ENCODE data around the gene EGFL7. TPM values are rescaled to one million over a fixed set of nuclear protein-coding genes. Genes with fewer than 3 reads are reported as not detected.

EGFL7 gene
- total RNA-seq, 1 experiment from 2014 or later: 0.81 TPM

DNA sequence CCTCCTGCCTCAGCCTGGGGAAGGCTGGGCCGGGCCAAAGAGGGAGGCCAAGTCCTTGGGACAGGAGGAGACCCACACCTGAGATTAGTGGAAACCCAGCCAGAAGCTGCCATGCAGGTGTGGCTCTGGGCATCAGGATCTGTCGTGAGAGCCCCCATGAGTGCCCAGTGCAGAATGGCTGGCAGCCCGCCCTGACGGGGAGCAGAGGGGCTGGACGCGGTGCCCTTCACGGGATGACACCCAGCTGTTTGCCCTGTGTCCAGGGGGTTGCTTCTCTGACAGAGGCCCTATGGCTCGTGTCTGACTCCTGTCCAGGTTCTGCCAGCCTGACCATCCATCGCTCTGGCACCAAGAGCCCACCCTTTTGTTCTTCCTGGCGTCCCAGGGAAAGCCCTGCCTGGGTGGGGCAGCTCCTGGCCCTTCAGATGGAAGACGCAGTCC is 58.2 kb downstream of the EGFL7 start:
- Histone ChIP-seq H3K27me3 (no peaks in the 10 kb centered on the region; the same call in 1 of the 2 replicates), H3K4me1 (no peaks in the 10 kb centered on the region), H3K9me3 (replicated peaks) (no peaks in the 10 kb centered on the region), H3K4me3 (no peak overlapping the region), H3K27ac (no peak overlapping the region), H3K36me3 (peaks cover 30% of the 10 kb centered on the region)
- DNase-seq: no peak

DNA sequence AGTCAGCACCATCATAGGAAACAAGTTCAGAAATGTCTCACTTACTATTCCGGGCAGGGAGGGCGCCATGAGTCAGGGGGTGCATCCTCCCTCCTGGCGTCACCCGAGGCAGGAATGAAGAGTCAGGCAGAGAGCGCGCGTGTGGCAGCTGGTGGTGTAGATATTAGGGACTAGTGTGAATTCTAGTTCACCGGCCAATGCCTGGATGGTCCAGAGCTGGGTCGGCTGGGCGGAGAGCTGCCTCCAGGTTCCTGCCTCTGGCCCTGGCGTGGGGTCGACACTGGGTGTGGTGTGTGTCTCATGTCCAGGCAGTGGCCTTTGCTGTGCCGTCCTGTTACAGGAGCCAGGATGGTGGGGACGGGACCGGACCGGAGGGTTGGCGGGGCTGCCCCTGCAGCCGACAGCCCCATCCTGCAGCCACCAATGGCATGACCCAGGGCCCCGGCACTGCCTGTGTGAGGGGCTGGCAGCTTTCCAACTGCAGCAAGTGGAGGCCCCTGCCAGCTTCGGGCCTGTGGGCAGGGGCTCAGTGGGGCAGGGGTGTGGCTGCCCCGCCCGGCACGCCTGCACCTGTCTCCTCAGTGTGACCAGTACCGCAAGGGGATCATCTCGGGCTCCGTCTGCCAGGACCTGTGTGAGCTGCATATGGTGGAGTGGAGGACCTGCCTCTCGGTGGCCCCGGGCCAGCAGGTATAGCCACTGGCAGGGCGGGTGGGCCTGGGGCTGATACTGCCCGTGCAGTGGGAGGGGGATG is 58.8 kb downstream of the EGFL7 start:
- Histone ChIP-seq H3K9me3 (replicated peaks) (no peaks in the 10 kb centered on the region), H3K4me1 (peaks cover under 1% of the 10 kb centered on the region; the same call in 1 of the 2 replicates), H3K27ac (no peak overlapping the region), H3K36me3 (peaks cover 36% of the 10 kb centered on the region), H3K27me3 (no peaks in the 10 kb centered on the region; the same call in 1 of the 2 replicates), H3K4me3 (no peak overlapping the region)
- no peak for DNase-seq

Other genes with a start within 250 kb of the EGFL7 start
- gene INPP5E, start 223.1 kb upstream of the EGFL7 start, total RNA-seq (2014; rRNA removed; shearing (Covaris generic)): 14.3 and 18.3 TPM in 2 replicates
- 44.5 and 47.7 TPM in 2 replicates for gene SEC16A, start 179.9 kb upstream of the EGFL7 start, total RNA-seq (2014; rRNA removed; shearing (Covaris generic))
- 25.8 and 28.5 TPM in 2 replicates for gene NOTCH1, start 116.9 kb upstream of the EGFL7 start, total RNA-seq (2014; rRNA removed; shearing (Covaris generic))
- 11.2 and 11.8 TPM in 2 replicates for gene AGPAT2, start 24.5 kb downstream of the EGFL7 start, total RNA-seq (2014; rRNA removed; shearing (Covaris generic))
- 5.0 and 6.1 TPM in 2 replicates for gene DIPK1B, start 49.7 kb downstream of the EGFL7 start, total RNA-seq (2014; rRNA removed; shearing (Covaris generic))
- gene LCN10, start 80.0 kb downstream of the EGFL7 start, total RNA-seq (2014; rRNA removed; shearing (Covaris generic)): 0.10 TPM in 1 of 2 replicates, not detected in the other
- not detected in 2 replicates for gene LCN6, start 85.6 kb downstream of the EGFL7 start, total RNA-seq (2014; rRNA removed; shearing (Covaris generic))
- gene LCN8, start 95.3 kb downstream of the EGFL7 start, total RNA-seq (2014; rRNA removed; shearing (Covaris generic)): not detected in 2 replicates
- not detected in 2 replicates for gene LCN15, start 101.6 kb downstream of the EGFL7 start, total RNA-seq (2014; rRNA removed; shearing (Covaris generic))
- gene TMEM141, start 128.4 kb downstream of the EGFL7 start, total RNA-seq (2014; rRNA removed; shearing (Covaris generic)): 17.3 and 26.2 TPM in 2 replicates
- 0.14 TPM in 1 of 2 replicates, not detected in the other for gene CCDC183, start 133.4 kb downstream of the EGFL7 start, total RNA-seq (2014; rRNA removed; shearing (Covaris generic))
- 102 and 108 TPM in 2 replicates for gene RABL6, start 145.0 kb downstream of the EGFL7 start, total RNA-seq (2014; rRNA removed; shearing (Covaris generic))
- gene AJM1, start 179.6 kb downstream of the EGFL7 start, total RNA-seq (2014; rRNA removed; shearing (Covaris generic)): 0.35 and 0.77 TPM in 2 replicates
- 79.9 and 109 TPM in 2 replicates for gene PHPT1, start 186.5 kb downstream of the EGFL7 start, total RNA-seq (2014; rRNA removed; shearing (Covaris generic))
- 1.9 and 4.4 TPM in 2 replicates for gene MAMDC4, start 189.4 kb downstream of the EGFL7 start, total RNA-seq (2014; rRNA removed; shearing (Covaris generic))
- gene EDF1, start 203.4 kb downstream of the EGFL7 start, total RNA-seq (2014; rRNA removed; shearing (Covaris generic)): 410 and 447 TPM in 2 replicates
- gene TRAF2, start 223.6 kb downstream of the EGFL7 start, total RNA-seq (2014; rRNA removed; shearing (Covaris generic)): 19.5 and 23.6 TPM in 2 replicates